PC-9 (cell line): Measurements from ENCODE around the gene TLE1. TPM values are rescaled to one million over a fixed set of nuclear protein-coding genes. Genes with fewer than 3 reads are reported as not detected.

ENCODE experiments used
- BruUV-seq: library from RNA; stranded (reverse); fragments of 400-500 nt; replicated peaks from 2 replicates; lab custom pipeline; 2021; lab: Mats Ljungman, UMichigan
- CTCF ChIA-PET: fragments of 300-600 bp; sonication (Branson Sonifier 250); formaldehyde crosslinking; loops from one replicate; lab custom pipeline; 2022; ENCODE audit warnings: antibody characterized with exemption; lab: Charles Lee
- POLR2A ChIA-PET: fragments of 300-600 bp; sonication (Branson Sonifier 250); formaldehyde crosslinking; loops from one replicate; lab custom pipeline; 2022; ENCODE audit warnings: antibody characterized with exemption; ENCODE audit not compliant: unreplicated experiment; lab: Charles Lee
- DNase-seq, 2 experiments: peaks; one replicate each; pipeline versions ENCODE4 v3.0.0 to v3.0.0-alpha.2; 2015 to 2022; ENCODE audit warnings: mixed read lengths in 1 of 2
- H2AFZ ChIP-seq: fragments of 200-600 bp; sonication (generic); 2 replicates; pipeline ENCODE4 v1.8.1; 2017; ENCODE audit warnings: antibody characterized with exemption
- H3F3A ChIP-seq: fragments of 200-600 bp; sonication (generic); 2 replicates; pipeline ENCODE4 v1.8.1; 2017; ENCODE audit warnings: antibody characterized with exemption, mild to moderate bottlenecking, low read depth; ENCODE audit not compliant: insufficient read depth
- H3K27ac ChIP-seq: fragments of 200-600 bp; sonication (generic); 2 replicates; pipeline ENCODE4 v1.6.1; 2016; ENCODE audit warnings: mixed run types
- H3K27me3 ChIP-seq: fragments of 200-600 bp; sonication (generic); 2 replicates; pipeline ENCODE4 v1.6.1; 2016; ENCODE audit warnings: low read depth, mixed run types; ENCODE audit not compliant: insufficient read depth
- H3K36me3 ChIP-seq: fragments of 200-600 bp; sonication (generic); 2 replicates; pipeline ENCODE4 v1.6.1; 2016; ENCODE audit warnings: low read depth, mixed run types
- H3K4me1 ChIP-seq: fragments of 200-600 bp; sonication (generic); replicated peaks from 2 replicates; pipeline ENCODE4 v1.6.1; 2016; ENCODE audit warnings: mixed run types; ENCODE audit not compliant: insufficient read depth
- H3K4me2 ChIP-seq: fragments of 200-600 bp; sonication (generic); 2 replicates; pipeline ENCODE4 v1.6.1; 2017; ENCODE audit warnings: mixed run types
- H3K4me3 ChIP-seq: fragments of 200-600 bp; sonication (generic); 2 replicates; pipeline ENCODE4 v1.6.1; 2016; ENCODE audit warnings: mixed run types
- H3K79me2 ChIP-seq: fragments of 200-600 bp; sonication (generic); 2 replicates; pipeline ENCODE4 v1.6.1; 2017; ENCODE audit warnings: low read depth, mixed run types
- H3K9me2 ChIP-seq: fragments of 200-600 bp; sonication (generic); 2 replicates; pipeline ENCODE4 v1.8.1; 2017; ENCODE audit warnings: mild to moderate bottlenecking; ENCODE audit not compliant: insufficient read depth
- H3K9me3 ChIP-seq: fragments of 200-600 bp; sonication (generic); 2 replicates; pipeline ENCODE4 v1.8.1; 2016; ENCODE audit warnings: low read depth; ENCODE audit not compliant: insufficient read depth
- H4K20me1 ChIP-seq: fragments of 200-600 bp; sonication (generic); 2 replicates; pipeline ENCODE4 v1.8.1; 2017; ENCODE audit not compliant: insufficient read depth
- CTCF ChIP-seq: fragments of 200-600 bp; sonication (generic); conservative IDR thresholded peaks from 2 replicates; pipeline ENCODE4 v1.6.1; 2017; ENCODE audit warnings: mixed run types, antibody characterized with exemption, mild to moderate bottlenecking, moderate library complexity
- EZH2 ChIP-seq: fragments of 200-600 bp; sonication (generic); IDR thresholded peaks from 2 replicates; pipeline ENCODE4 v1.8.0; 2017; ENCODE audit warnings: antibody characterized with exemption, low read depth
- intact Hi-C: fragments of 100-400 bp; cut with micrococcal nuclease; formaldehyde crosslinking; loops from one replicate; pipeline ENCODE4 v1.10.0; 2022; ENCODE audit not compliant: unreplicated experiment
- total RNA-seq: library from RNA; stranded (reverse); gene quantifications from 2 replicates; pipeline ENCODE4 v1.2.3, GENCODE V29; 2021

TLE1 gene
- total RNA-seq, 1 experiment from 2014 or later, result 80.9 TPM

- Histone ChIP-seq H3F3A (no peaks in the 10 kb centered on the region), H3K9me2 (no peaks in the 10 kb centered on the region), H3K27ac (no peak overlapping the region), H3K4me3 (no peak overlapping the region), H4K20me1 (no peaks in the 10 kb centered on the region), H3K27me3 (no peaks in the 10 kb centered on the region), H3K9me3 (peaks cover 5% of the 10 kb centered on the region; the same call in 1 of the 2 replicates), H3K4me2 (no peak overlapping the region), H3K79me2 (no peaks in the 10 kb centered on the region), H3K36me3 (no peaks in the 10 kb centered on the region), H2AFZ (no peak overlapping the region; the same call in 1 of the 2 replicates), H3K4me1 (peaks cover 10% of the 10 kb centered on the region; the same call in 1 of the 2 replicates)
- no peak for DNase-seq
- CTCF ChIA-PET, result interaction anchor here (1.0 kb wide), 1 partner anchor 27 kb away, joined by 3 read pairs; no protein-coding TSS in a partner anchor
- POLR2A ChIA-PET, result no interaction called here
- TF ChIP-seq CTCF (no peak), EZH2 (no peak)
- intact Hi-C loops, result no loop called here
- BruUV-seq, result no TSS peak
Measured at GRCh38 chr9:81550207-81550583, 139.2 kb downstream of the TLE1 start.

GRCh38 chr9:81549500-81550206, 139.7 kb downstream of the TLE1 start:
- Histone ChIP-seq H3K4me2 (no peak overlapping the region), H2AFZ (no peak overlapping the region; the same call in 1 of the 2 replicates), H3K27ac (no peak overlapping the region), H3K27me3 (no peaks in the 10 kb centered on the region), H3K36me3 (no peaks in the 10 kb centered on the region), H3K4me1 (peaks cover 10% of the 10 kb centered on the region; the same call in 1 of the 2 replicates), H4K20me1 (no peaks in the 10 kb centered on the region), H3K9me3 (peaks cover 5% of the 10 kb centered on the region; the same call in 1 of the 2 replicates), H3F3A (no peaks in the 10 kb centered on the region), H3K9me2 (no peaks in the 10 kb centered on the region), H3K4me3 (no peak overlapping the region), H3K79me2 (no peaks in the 10 kb centered on the region)
- intact Hi-C loops, result no loop called here
- no peak for DNase-seq
- ChIA-PET CTCF (interaction anchor here (1.0 kb wide), 1 partner anchor 27 kb away, joined by 3 read pairs; no protein-coding TSS in a partner anchor), POLR2A (no interaction called here)
- BruUV-seq, result no TSS peak
- no peak for TF ChIP-seq EZH2
- TF ChIP-seq CTCF, result no peak

DNA sequence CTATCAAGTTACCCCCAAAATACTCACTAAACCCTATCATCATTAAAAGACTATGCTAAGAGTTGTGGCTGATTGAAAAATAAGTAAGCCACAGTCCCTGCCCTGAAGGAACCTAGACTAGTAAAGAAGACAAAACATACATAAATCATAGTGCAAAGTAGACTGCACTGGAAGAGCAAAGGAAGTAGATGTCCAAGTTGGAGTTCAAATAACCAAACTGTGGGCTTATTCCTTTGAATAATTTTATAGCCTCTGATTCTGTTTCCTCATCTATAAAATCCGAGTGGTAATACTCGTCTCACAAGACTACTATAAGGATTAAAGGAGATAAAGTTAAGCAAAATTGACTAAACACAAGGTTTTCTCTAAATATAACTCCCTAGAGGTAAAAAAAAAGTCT, 140.4 kb downstream of the TLE1 start:
- intact Hi-C loops, result no loop called here

More for the DNA sequence above, 140.4 kb downstream of the TLE1 start:
- Histone ChIP-seq H3K79me2 (no peaks in the 10 kb centered on the region), H3K4me2 (no peak overlapping the region), H3K4me1 (peaks cover 10% of the 10 kb centered on the region; the same call in 1 of the 2 replicates), H3K27me3 (no peaks in the 10 kb centered on the region), H3K9me2 (no peaks in the 10 kb centered on the region), H3K9me3 (peaks cover 5% of the 10 kb centered on the region; the same call in 1 of the 2 replicates), H3K4me3 (no peak overlapping the region), H2AFZ (no peak overlapping the region), H3F3A (no peaks in the 10 kb centered on the region), H4K20me1 (no peaks in the 10 kb centered on the region), H3K36me3 (no peaks in the 10 kb centered on the region), H3K27ac (no peak overlapping the region)
- no peak for DNase-seq
- no TSS peak for BruUV-seq
- ChIA-PET POLR2A (no interaction called here), CTCF (interaction anchor here (1.0 kb wide), 1 partner anchor 26 kb away, joined by 3 read pairs; no protein-coding TSS in a partner anchor)
- TF ChIP-seq CTCF, result no peak
